ENCODE results near the gene PRR23C. TPM values are rescaled to one million over a fixed set of nuclear protein-coding genes. Genes with fewer than 3 reads are reported as not detected.

The PRR23C gene
- total RNA-seq, 3 donors from 2014 or later (not counting 1 experiment from before 2014, with no cell fraction given), result not detected

- H3K4me3 ChIP-seq (ENCODE audit: low read length), result no peak overlapping the region
- no peak for ATAC-seq
Measured at GRCh38 chr3:139005356-139005993, 39.2 kb downstream of the PRR23C start.

GRCh38 chr3:138995706-138996105 is 49.0 kb downstream of the PRR23C start:
- WGBS (ENCODE audit: insufficient coverage), result 100% methylated on average over 1 of the region's 1 CpG
- Histone ChIP-seq H3K27me3 (ENCODE audit: control insufficient read depth, insufficient read depth, low read length) (no peaks in the 10 kb centered on the region), H3K27ac (ENCODE audit: low read length) (no peak overlapping the region), H3K4me1 (ENCODE audit: control insufficient read depth, insufficient read depth, low read length) (no peaks in the 10 kb centered on the region), H3K36me3 (ENCODE audit: control insufficient read depth, insufficient read depth, low read length) (no peaks in the 10 kb centered on the region), H3K9me3 (ENCODE audit: control insufficient read depth, insufficient read depth, low read length) (no peaks in the 10 kb centered on the region), H3K4me3 (ENCODE audit: low read length) (no peak overlapping the region)
- ATAC-seq (no peak), DNase-seq (no peak)
- Mint-ChIP-seq H3K9me3 (peaks cover 0 to 2% of the 10 kb centered on the region in 2 donors), H3K4me1 (no peaks in the 10 kb centered on the region), H3K27ac (no peak overlapping the region), H3K27me3 (ENCODE audit: low read depth in 2 of 2) (peaks cover 11 to 33% of the 10 kb centered on the region in 2 donors), H3K4me3 (no peak overlapping the region), H3K36me3 (no peaks in the 10 kb centered on the region)
- TF ChIP-seq, protein P1, sequence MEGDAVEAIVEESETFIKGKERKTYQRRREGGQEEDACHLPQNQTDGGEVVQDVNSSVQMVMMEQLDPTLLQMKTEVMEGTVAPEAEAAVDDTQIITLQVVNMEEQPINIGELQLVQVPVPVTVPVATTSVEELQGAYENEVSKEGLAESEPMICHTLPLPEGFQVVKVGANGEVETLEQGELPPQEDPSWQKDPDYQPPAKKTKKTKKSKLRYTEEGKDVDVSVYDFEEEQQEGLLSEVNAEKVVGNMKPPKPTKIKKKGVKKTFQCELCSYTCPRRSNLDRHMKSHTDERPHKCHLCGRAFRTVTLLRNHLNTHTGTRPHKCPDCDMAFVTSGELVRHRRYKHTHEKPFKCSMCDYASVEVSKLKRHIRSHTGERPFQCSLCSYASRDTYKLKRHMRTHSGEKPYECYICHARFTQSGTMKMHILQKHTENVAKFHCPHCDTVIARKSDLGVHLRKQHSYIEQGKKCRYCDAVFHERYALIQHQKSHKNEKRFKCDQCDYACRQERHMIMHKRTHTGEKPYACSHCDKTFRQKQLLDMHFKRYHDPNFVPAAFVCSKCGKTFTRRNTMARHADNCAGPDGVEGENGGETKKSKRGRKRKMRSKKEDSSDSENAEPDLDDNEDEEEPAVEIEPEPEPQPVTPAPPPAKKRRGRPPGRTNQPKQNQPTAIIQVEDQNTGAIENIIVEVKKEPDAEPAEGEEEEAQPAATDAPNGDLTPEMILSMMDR (IDR thresholded peaks at IDR 0.05), result no peak
- intact Hi-C loops (cut with micrococcal nuclease), result no loop called here

More at GRCh38 chr3:139005356-139005993, 39.2 kb downstream of the PRR23C start:
- no peak overlapping the region for H3K27ac Mint-ChIP-seq
- no peaks in the 10 kb centered on the region for H3K9me3 ChIP-seq (ENCODE audit: control insufficient read depth, insufficient read depth, low read length)
- H3K4me1 ChIP-seq (ENCODE audit: control insufficient read depth, insufficient read depth, low read length), result no peaks in the 10 kb centered on the region
- 78% methylated on average over 44 of the region's 45 CpGs for WGBS (ENCODE audit: insufficient coverage)
- DNase-seq, result no peak
- peaks cover 7 to 15% of the 10 kb centered on the region in 2 donors for H3K9me3 Mint-ChIP-seq
- no peak overlapping the region for H3K27ac ChIP-seq (ENCODE audit: low read length)
- no peaks in the 10 kb centered on the region for H3K27me3 ChIP-seq (ENCODE audit: control insufficient read depth, insufficient read depth, low read length)
- H3K4me1 Mint-ChIP-seq, result no peaks in the 10 kb centered on the region
- no peaks in the 10 kb centered on the region for H3K36me3 Mint-ChIP-seq
- H3K27me3 Mint-ChIP-seq (ENCODE audit: low read depth in 2 of 2), result no peaks in the 10 kb centered on the region
- TF ChIP-seq, protein P1 (IDR thresholded peaks at IDR 0.05), result no peak
- intact Hi-C loops (cut with micrococcal nuclease), result no loop called here
- no peak overlapping the region for H3K4me3 Mint-ChIP-seq
- H3K36me3 ChIP-seq (ENCODE audit: control insufficient read depth, insufficient read depth, low read length), result no peaks in the 10 kb centered on the region

Other genes with a start within 250 kb of the PRR23C start
- 10 to 100 TPM; 13.2 to 20.2 (median 18.0) TPM for gene PIK3CB, start 210.0 kb downstream of the PRR23C start, total RNA-seq
- gene FOXL2, start 97.8 kb downstream of the PRR23C start, total RNA-seq, result not detected
- not detected for gene FOXL2NB, start 97.7 kb downstream of the PRR23C start, total RNA-seq
- gene PRR23A, start 38.6 kb downstream of the PRR23C start, total RNA-seq, result not detected
- not detected for gene PRR23B, start 24.0 kb downstream of the PRR23C start, total RNA-seq